GM19455 (cell line): Measurements from ENCODE around the gene HOXC6.

Experiments used
- ATAC-seq: cut with Tn5 transposase; IDR thresholded peaks from one replicate; pipeline ENCODE4 v1.9.1; 2021; ENCODE audit not compliant: unreplicated experiment

HOXC6 gene

GRCh38 chr12:54001283-54002187, 26.7 kb upstream of the HOXC6 start:
- no peak for ATAC-seq

GRCh38 chr12:54002278-54002914, 25.8 kb upstream of the HOXC6 start:
- ATAC-seq = no peak

GRCh38 chr12:54002915-54003389, 25.3 kb upstream of the HOXC6 start:
- ATAC-seq = no peak

- ATAC-seq = no peak
Observed at GRCh38 chr12:54003625-54004024, 24.6 kb upstream of the HOXC6 start.

DNA sequence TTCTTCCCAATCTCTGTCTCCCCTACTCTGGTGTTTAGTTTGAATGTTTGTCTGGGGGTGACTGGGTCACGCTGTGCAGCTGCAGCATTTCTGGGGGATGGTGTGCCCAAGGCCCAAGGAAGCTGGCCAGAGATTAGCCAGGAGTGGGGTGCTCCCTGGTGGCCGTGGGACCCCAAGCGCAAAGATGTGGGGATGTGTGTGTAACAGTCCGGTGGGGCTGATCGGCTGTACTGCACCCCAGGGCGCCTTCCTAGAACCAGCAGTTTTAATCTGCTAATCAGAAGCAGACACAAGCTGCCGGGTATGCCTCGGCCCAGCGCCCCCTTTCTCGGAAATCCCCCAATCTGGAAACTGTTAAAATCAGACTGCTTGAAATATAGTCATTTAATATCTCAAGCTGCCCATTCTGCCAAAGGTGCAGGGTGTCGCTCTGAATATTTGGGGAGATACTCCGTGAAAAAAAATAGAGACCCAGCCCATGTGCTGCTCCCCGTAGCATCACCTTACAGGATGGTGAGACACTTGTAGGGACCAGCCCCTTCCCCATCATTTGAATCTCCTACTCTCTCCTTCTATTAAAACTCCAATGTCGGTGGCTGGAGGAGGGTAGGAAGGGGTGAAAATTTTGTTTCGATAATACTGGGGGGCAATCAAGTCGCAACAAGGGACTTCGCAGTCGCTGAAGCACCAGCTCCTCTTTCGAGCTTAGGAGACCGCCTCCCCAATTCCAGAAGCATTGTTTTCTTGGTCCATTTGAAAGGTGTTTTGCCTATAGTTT, 24.0 kb upstream of the HOXC6 start:
- ATAC-seq = no peak

- ATAC-seq = no peak
Observed at GRCh38 chr12:54004841-54005530, 23.3 kb upstream of the HOXC6 start.

DNA sequence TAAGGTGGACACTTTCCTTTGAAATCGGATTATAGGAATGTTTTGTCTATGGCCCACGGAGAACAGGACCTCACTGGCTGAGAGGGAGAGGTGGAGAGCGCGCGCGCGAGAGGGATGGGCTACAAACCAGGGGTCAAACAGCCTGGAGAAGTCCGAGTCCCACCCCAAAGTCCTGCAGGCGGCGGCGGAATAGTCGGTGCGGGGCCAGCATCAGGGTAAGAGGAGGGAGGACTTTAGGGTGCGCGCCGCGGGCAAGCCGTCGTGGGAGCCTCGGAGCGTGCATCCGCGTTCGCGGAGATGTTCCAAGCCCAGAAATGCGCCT, 22.7 kb upstream of the HOXC6 start:
- no peak for ATAC-seq

DNA sequence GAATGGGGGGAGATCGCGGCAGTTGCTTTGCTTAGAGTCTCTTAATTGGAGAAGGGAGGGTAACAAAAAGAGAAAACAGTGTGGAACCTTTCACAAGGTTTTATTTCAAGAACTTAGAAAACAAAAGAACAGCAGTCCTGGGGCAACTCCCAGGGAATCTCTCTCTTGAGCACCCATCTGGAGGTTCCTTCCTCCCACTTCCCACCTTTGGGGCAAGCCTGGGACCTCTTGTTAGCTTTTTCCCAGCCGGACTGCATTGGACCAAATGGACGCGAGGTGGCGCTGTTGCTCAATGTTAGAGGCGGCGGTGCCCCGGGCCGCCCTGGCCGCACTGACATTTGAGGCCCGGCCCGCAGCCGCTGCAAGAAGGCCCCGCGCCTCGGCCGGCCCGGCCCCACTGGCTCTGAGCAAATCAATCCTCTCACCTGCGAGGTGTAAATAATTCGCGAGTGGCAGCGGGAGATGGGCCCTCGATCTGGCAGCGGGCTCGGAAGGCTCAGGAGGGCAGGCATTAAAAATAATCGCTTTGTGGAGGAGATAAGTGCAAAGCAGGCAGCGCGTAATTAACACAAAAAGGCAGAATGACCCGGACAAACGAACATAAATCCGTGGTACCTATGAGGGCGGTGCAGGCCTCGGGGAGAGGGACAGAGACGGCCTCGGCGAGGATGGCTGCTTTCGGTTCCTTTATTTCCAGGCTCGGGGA, 22.2 kb upstream of the HOXC6 start:
- ATAC-seq = no peak

- ATAC-seq = no peak
Observed at GRCh38 chr12:54006559-54007220, 21.6 kb upstream of the HOXC6 start.

GRCh38 chr12:54007538-54008259, 20.5 kb upstream of the HOXC6 start:
- ATAC-seq = no peak

DNA sequence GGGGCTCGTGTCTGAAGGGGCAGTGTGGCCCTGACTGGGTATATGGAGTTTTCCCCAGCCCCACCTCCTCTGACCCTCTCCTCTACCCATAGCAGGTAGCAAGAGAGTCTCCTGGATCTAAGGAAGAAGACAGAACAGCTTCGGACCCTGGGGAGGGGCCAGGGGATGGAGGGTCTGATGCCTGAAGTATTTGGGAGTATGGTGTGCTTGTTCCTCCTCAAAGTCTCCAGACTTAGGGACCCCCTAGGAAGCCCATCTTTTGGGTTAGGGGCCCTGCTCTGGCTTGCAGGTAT, 20.0 kb upstream of the HOXC6 start:
- ATAC-seq = no peak

DNA sequence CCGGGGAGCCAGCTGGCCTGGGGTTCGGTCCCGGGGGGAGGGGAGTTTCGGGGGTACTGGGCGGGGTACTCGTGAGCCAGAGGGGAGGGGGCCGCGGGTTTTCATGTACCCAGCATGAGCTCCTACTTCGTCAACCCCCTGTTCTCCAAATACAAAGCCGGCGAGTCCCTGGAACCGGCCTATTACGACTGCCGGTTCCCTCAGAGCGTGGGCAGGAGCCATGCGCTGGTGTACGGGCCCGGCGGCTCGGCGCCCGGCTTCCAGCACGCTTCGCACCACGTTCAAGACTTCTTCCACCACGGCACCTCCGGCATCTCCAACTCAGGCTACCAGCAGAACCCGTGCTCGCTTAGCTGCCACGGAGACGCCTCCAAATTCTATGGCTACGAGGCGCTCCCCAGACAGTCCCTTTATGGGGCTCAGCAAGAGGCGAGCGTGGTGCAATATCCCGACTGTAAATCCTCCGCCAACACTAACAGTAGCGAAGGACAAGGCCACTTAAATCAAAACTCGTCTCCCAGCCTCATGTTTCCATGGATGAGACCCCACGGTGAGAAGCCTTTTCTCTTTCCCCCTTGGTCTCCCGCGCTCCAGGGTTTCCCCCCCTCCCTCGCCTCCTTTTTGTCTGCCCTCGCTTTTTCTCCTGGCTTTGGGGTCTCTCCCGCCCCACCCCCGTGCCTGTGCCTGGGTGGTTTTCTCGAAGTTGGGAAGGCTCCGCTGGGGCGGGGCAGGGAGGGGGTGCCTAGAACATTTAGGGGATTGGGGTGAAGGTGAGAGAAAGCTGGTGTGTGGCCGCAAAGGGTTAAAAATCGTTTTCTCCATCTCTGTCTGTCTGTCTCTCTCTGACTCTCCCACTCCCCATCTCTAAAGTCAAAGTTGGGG, 18.8 kb upstream of the HOXC6 start:
- no peak for ATAC-seq

GRCh38 chr12:54010053-54010971, 17.9 kb upstream of the HOXC6 start:
- ATAC-seq = no peak

DNA sequence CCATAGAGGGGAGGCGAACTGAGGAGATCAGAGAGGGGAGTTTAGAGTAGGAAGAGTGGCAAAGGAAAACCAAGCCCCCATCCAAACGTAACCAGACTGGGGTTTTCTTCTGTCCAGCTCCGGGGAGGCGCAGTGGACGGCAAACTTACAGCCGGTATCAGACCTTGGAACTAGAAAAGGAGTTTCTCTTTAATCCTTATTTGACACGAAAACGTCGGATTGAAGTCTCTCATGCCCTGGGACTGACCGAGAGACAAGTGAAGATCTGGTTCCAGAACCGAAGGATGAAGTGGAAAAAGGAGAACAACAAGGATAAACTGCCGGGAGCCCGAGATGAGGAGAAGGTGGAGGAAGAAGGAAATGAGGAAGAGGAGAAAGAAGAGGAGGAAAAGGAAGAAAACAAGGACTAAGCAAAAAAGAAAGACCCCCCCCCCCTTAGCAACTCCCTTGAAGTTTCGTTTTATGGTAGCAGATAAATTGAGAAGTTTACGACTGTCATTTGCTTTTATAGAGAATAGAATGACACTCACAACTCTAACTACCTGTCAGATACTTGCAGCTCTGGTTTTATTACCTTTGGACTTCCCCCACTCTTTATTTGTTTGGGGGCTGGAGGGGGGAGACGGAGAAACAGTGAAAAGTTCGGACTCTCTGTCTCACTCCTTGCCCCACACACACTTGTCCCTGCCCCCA, 17.1 kb upstream of the HOXC6 start:
- no peak for ATAC-seq

DNA sequence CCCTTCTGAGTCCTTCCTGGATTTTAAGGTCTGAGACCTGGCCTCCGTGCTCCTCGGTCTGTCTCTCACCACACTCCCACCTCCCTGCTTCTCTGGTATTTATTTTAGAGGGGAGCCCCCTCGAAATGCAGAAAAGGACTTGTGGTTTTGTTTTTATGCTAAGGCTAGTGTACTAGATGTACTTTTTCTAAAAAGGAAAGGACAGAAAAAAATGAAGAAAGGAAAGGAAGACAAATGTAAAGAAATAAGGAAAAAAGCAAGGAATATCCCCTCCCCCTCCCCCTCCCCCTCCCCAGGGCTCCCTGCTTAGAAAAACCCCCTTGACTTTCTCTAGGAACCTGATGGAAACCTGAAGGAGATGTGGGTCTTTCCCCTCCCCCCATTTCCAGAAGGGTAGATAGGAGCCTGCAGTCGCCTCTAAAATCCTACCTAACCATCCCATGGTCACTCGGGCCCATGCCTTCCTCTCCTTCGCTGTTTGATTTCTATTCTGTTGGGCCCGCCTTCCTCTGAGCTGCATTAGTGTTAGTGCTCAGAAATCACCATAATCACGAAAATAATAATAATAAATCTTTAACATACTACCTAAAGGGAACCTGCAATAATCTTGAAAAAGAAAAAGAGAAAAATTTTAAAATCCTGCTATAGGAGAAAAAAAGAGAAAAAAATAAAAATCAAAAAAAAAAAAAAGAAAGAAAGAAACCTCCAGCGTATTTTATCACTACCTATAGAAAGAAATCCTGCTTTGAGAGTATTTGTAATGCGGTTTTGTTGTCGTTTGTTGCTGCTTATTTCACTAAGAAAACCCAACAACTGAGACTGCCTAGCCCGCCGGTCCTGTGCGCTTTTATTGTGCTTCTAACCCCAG, 16.3 kb upstream of the HOXC6 start:
- ATAC-seq = no peak
